ENCODE measurements around the gene EXOC3.
A peak's percentile ranks its signal among the peaks of the same experiment; 100 is the strongest.

- peak; percentile 84 for TF ChIP-seq POLR2AphosphoS5 (IDR thresholded peaks at IDR 0.05; ENCODE audit: low read depth)
- TF ChIP-seq CTCF (IDR thresholded peaks at IDR 0.05; ENCODE audit: insufficient read depth, low read length): no peak
- TF ChIP-seq REST (IDR thresholded peaks at IDR 0.05; ENCODE audit: insufficient replicate concordance, low read depth): no peak
Observed at GRCh38 chr5:418162-419121, 24.5 kb upstream of the EXOC3 start.

All from HL-60 (cell line).